ENCODE results near the gene DGKB. TPM values are rescaled to one million over a fixed set of nuclear protein-coding genes. Genes with fewer than 3 reads are reported as not detected.

DGKB gene
- total and polyA plus RNA-seq, 2 of the 8 experiments (the other 6 are each of a cell fraction or from before 2014, with no cell fraction given): 1.9 to 2.6 TPM

DNA sequence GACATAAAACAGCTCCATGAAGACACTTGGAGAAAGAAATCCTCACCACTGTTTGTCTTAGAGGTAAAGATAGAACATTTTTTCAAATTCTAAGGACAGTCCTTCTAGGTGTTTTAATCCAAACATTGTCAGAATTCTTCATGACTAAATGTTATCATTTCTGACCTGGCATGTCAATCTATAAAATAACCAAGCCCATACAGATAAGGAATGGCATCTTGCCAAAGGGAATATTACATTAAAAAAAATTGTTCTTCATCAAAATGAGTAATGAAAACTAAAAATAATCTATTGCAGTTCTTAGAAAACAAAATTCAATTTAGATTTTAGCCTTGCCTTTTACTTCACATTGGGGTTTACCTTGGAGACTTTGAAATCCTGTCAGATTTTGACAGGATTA is 33.6 kb downstream of the DGKB start (continued):
- TF ChIP-seq, protein P1, sequence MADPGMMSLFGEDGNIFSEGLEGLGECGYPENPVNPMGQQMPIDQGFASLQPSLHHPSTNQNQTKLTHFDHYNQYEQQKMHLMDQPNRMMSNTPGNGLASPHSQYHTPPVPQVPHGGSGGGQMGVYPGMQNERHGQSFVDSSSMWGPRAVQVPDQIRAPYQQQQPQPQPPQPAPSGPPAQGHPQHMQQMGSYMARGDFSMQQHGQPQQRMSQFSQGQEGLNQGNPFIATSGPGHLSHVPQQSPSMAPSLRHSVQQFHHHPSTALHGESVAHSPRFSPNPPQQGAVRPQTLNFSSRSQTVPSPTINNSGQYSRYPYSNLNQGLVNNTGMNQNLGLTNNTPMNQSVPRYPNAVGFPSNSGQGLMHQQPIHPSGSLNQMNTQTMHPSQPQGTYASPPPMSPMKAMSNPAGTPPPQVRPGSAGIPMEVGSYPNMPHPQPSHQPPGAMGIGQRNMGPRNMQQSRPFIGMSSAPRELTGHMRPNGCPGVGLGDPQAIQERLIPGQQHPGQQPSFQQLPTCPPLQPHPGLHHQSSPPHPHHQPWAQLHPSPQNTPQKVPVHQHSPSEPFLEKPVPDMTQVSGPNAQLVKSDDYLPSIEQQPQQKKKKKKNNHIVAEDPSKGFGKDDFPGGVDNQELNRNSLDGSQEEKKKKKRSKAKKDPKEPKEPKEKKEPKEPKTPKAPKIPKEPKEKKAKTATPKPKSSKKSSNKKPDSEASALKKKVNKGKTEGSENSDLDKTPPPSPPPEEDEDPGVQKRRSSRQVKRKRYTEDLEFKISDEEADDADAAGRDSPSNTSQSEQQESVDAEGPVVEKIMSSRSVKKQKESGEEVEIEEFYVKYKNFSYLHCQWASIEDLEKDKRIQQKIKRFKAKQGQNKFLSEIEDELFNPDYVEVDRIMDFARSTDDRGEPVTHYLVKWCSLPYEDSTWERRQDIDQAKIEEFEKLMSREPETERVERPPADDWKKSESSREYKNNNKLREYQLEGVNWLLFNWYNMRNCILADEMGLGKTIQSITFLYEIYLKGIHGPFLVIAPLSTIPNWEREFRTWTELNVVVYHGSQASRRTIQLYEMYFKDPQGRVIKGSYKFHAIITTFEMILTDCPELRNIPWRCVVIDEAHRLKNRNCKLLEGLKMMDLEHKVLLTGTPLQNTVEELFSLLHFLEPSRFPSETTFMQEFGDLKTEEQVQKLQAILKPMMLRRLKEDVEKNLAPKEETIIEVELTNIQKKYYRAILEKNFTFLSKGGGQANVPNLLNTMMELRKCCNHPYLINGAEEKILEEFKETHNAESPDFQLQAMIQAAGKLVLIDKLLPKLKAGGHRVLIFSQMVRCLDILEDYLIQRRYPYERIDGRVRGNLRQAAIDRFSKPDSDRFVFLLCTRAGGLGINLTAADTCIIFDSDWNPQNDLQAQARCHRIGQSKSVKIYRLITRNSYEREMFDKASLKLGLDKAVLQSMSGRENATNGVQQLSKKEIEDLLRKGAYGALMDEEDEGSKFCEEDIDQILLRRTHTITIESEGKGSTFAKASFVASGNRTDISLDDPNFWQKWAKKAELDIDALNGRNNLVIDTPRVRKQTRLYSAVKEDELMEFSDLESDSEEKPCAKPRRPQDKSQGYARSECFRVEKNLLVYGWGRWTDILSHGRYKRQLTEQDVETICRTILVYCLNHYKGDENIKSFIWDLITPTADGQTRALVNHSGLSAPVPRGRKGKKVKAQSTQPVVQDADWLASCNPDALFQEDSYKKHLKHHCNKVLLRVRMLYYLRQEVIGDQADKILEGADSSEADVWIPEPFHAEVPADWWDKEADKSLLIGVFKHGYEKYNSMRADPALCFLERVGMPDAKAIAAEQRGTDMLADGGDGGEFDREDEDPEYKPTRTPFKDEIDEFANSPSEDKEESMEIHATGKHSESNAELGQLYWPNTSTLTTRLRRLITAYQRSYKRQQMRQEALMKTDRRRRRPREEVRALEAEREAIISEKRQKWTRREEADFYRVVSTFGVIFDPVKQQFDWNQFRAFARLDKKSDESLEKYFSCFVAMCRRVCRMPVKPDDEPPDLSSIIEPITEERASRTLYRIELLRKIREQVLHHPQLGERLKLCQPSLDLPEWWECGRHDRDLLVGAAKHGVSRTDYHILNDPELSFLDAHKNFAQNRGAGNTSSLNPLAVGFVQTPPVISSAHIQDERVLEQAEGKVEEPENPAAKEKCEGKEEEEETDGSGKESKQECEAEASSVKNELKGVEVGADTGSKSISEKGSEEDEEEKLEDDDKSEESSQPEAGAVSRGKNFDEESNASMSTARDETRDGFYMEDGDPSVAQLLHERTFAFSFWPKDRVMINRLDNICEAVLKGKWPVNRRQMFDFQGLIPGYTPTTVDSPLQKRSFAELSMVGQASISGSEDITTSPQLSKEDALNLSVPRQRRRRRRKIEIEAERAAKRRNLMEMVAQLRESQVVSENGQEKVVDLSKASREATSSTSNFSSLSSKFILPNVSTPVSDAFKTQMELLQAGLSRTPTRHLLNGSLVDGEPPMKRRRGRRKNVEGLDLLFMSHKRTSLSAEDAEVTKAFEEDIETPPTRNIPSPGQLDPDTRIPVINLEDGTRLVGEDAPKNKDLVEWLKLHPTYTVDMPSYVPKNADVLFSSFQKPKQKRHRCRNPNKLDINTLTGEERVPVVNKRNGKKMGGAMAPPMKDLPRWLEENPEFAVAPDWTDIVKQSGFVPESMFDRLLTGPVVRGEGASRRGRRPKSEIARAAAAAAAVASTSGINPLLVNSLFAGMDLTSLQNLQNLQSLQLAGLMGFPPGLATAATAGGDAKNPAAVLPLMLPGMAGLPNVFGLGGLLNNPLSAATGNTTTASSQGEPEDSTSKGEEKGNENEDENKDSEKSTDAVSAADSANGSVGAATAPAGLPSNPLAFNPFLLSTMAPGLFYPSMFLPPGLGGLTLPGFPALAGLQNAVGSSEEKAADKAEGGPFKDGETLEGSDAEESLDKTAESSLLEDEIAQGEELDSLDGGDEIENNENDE (IDR thresholded peaks at IDR 0.05; ENCODE audit: insufficient replicate concordance, low read length): no peak
- TF ChIP-seq CHD2 (IDR thresholded peaks at IDR 0.05; ENCODE audit: low read length) (no peak), TEAD4 (IDR thresholded peaks at IDR 0.05; ENCODE audit: low read depth, low read length) (no peak), CEBPB (IDR thresholded peaks at IDR 0.05; ENCODE audit: low read depth, low read length) (no peak), TBP (IDR thresholded peaks at IDR 0.05; ENCODE audit: low read depth, low read length) (no peak), POLR2A (IDR thresholded peaks at IDR 0.05; ENCODE audit: control extremely low read depth in 1 of 2, low read depth in 2 of 2, low read length in 2 of 2) (no peak), CBX5 (IDR thresholded peaks at IDR 0.05; ENCODE audit: low read depth, low read length) (no peak), JUN (IDR thresholded peaks at IDR 0.05; ENCODE audit: low read depth, low read length) (no peak)
- TF ChIP-seq, protein P2, sequence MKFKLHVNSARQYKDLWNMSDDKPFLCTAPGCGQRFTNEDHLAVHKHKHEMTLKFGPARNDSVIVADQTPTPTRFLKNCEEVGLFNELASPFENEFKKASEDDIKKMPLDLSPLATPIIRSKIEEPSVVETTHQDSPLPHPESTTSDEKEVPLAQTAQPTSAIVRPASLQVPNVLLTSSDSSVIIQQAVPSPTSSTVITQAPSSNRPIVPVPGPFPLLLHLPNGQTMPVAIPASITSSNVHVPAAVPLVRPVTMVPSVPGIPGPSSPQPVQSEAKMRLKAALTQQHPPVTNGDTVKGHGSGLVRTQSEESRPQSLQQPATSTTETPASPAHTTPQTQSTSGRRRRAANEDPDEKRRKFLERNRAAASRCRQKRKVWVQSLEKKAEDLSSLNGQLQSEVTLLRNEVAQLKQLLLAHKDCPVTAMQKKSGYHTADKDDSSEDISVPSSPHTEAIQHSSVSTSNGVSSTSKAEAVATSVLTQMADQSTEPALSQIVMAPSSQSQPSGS (IDR thresholded peaks at IDR 0.05; ENCODE audit: low read length): no peak
- TF ChIP-seq, protein P3, sequence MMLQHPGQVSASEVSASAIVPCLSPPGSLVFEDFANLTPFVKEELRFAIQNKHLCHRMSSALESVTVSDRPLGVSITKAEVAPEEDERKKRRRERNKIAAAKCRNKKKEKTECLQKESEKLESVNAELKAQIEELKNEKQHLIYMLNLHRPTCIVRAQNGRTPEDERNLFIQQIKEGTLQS (IDR thresholded peaks at IDR 0.05; ENCODE audit: insufficient read depth, low read depth, low read length): no peak

Data from H1 (cell line).